K562 (cell line): Measurements from ENCODE around the gene GRAMD1B. TPM values are rescaled to one million over a fixed set of nuclear protein-coding genes. Genes with fewer than 3 reads are reported as not detected.
A peak's percentile ranks its signal among the peaks of the same experiment; 100 is the strongest.

Source experiments
- ATAC-seq: fragments of 200-7000 bp; cut with Tn5 transposase; 3 replicates; pipeline ENCODE4 v1.9.1; 2020; ENCODE audit warnings: moderate library complexity
- BruUV-seq: library from RNA; stranded (reverse); fragments of 400-500 nt; replicated peaks from 2 replicates; lab custom pipeline; 2021; lab: Mats Ljungman, UMichigan
- CTCF ChIA-PET: fragments of 300-600 bp; formaldehyde crosslinking; extraction: SDS; loops from one replicate; lab custom pipeline; 2021; ENCODE audit warnings: low intra/inter-chr PET ratio; lab: Yijun Ruan, JAX
- POLR2A ChIA-PET: fragments of 300-600, 350-650 bp; sonication (Branson Sonifier 250); formaldehyde crosslinking; extraction: SDS; loops from one replicate; lab custom pipeline; 2021; ENCODE audit warnings: antibody characterized with exemption, inconsistent platforms; lab: Yijun Ruan, JAX
- DNase-seq, 4 experiments: peaks; one replicate each; pipeline versions ENCODE4 v3.0.0 to v3.0.0-alpha.2; 2011 to 2018; ENCODE audit warnings: low spot score in 3 of 4, mixed read lengths in 3 of 4; ENCODE audit errors: extremely low read depth in 1 of 4
- FAIRE-seq: peaks from 2 replicates; lab custom pipeline; 2011; peaks lifted over from hg19 to GRCh38; lab: Jason Lieb, UNC
- H2AFZ ChIP-seq: 2 replicates; pipeline ENCODE4 v1.6.0; 2011; ENCODE audit warnings: low read depth, low read length, control low read depth, inconsistent platforms
- H3K27ac ChIP-seq: fragments of 200-600 bp; 3 replicates; pipeline ENCODE4 v1.8.0; 2011; ENCODE audit warnings: low read depth, mild to moderate bottlenecking, control low read depth, inconsistent platforms, low read length, moderate library complexity, mixed read lengths; ENCODE audit errors: extremely low read depth
- H3K27me3 ChIP-seq, 2 experiments: fragments of 300-600 bp in 1 of 2; 2 replicates in 1 of 2; 3 replicates in 1 of 2; pipeline versions ENCODE4 v1.6.0 to v1.8.0; 2011; ENCODE audit warnings: inconsistent platforms in 2 of 2, low read length in 2 of 2, mild to moderate bottlenecking in 1 of 2, mixed read lengths in 1 of 2, moderate library complexity in 1 of 2; ENCODE audit not compliant: control insufficient read depth in 2 of 2, insufficient read depth in 2 of 2
- H3K36me3 ChIP-seq: fragments of 300-600 bp; 3 replicates; pipeline ENCODE4 v1.8.0; 2011; ENCODE audit warnings: mild to moderate bottlenecking, low read length, inconsistent platforms; ENCODE audit not compliant: control insufficient read depth, insufficient read depth
- H3K4me1 ChIP-seq, 2 experiments: fragments of 200-600 bp in 1 of 2; replicated peaks in 1 of 2; 2 replicates in 1 of 2; 3 replicates in 1 of 2; pipeline versions ENCODE4 v1.5.1 to v1.8.0; 2011; ENCODE audit warnings: inconsistent platforms in 2 of 2, low read length in 2 of 2, mild to moderate bottlenecking in 1 of 2, mixed read lengths in 1 of 2, moderate library complexity in 1 of 2; ENCODE audit not compliant: control insufficient read depth in 2 of 2, insufficient read depth in 2 of 2
- H3K4me2 ChIP-seq: 2 replicates; pipeline ENCODE4 v1.6.1; 2011; ENCODE audit warnings: low read length, control low read depth, inconsistent platforms, mixed read lengths; ENCODE audit not compliant: insufficient read depth
- H3K4me3 ChIP-seq: fragments of 200-600 bp; sonication (generic), shearing (Covaris generic); 2 replicates; pipeline ENCODE4 v1.5.1; 2016; ENCODE audit warnings: control low read depth, inconsistent platforms
- H3K79me2 ChIP-seq: fragments of 200-600 bp; 3 replicates; pipeline ENCODE4 v1.8.0; 2011; ENCODE audit warnings: low read length, inconsistent platforms; ENCODE audit not compliant: control insufficient read depth, insufficient read depth
- H3K9ac ChIP-seq, 2 experiments: 2 replicates each; pipeline versions ENCODE4 v1.6.0 to v1.6.1; 2011; ENCODE audit warnings: low read depth in 2 of 2, low read length in 2 of 2, control low read depth in 1 of 2, inconsistent platforms in 1 of 2, mild to moderate bottlenecking in 1 of 2, mixed read lengths in 1 of 2; ENCODE audit not compliant: insufficient read depth in 1 of 2
- H3K9me1 ChIP-seq: one replicate; pipeline ENCODE4 v1.6.0; 2011; ENCODE audit warnings: inconsistent platforms, mild to moderate bottlenecking, low read length, moderate library complexity; ENCODE audit not compliant: control insufficient read depth, insufficient read depth
- H3K9me3 ChIP-seq: replicated peaks from 2 replicates; pipeline ENCODE4 v1.5.1; 2011; ENCODE audit warnings: low read depth, low read length, inconsistent platforms; ENCODE audit not compliant: control insufficient read depth, insufficient read depth
- H4K20me1 ChIP-seq: replicated peaks from 2 replicates; pipeline ENCODE4 v1.6.1; 2011; ENCODE audit warnings: low read length, inconsistent platforms, mixed read lengths; ENCODE audit not compliant: control insufficient read depth, insufficient read depth
- CHD2 ChIP-seq: IDR thresholded peaks from 2 replicates; pipeline ENCODE4 v1.6.1; 2011; ENCODE audit warnings: low read depth, low read length
- CSDE1 ChIP-seq, 2 experiments: fragments of 450-650 bp; IDR thresholded peaks; 2 replicates each; pipeline ENCODE4 v1.6.1; 2016; ENCODE audit warnings: mild to moderate bottlenecking in 1 of 2
- MCM5 ChIP-seq: fragments of 450-650 bp; IDR thresholded peaks from 2 replicates; pipeline ENCODE4 v1.6.1; 2016; ENCODE audit warnings: low read depth
- NONO ChIP-seq, 2 experiments: fragments of 200-400 bp in 1 of 2; fragments of 450-650 bp in 1 of 2; formaldehyde crosslinking in 1 of 2; IDR thresholded peaks; 2 replicates each; pipeline ENCODE4 v1.6.1; 2017; ENCODE audit warnings: low read depth in 2 of 2, mild to moderate bottlenecking in 2 of 2, moderate library complexity in 2 of 2, low read length in 1 of 2
- ZNF134 ChIP-seq: fragments of 250-450 bp; sonication (Bioruptor Pico); conservative IDR thresholded peaks from 2 replicates; pipeline ENCODE4 v1.4.0; 2020
- ZNF316 ChIP-seq: fragments of 450-650 bp; IDR thresholded peaks from 2 replicates; pipeline ENCODE4 v1.6.1; 2016
- ZNF75A ChIP-seq: fragments of 450-650 bp; formaldehyde crosslinking; IDR thresholded peaks from 2 replicates; pipeline ENCODE4 v1.4.0; 2020; ENCODE audit warnings: mild to moderate bottlenecking
- WGBS: fragments of 100-300 bp; shearing (Covaris generic); methylation state at CpG from one replicate; pipeline ENCODE4 v1.1.6; 2016; ENCODE audit warnings: low coverage, mixed read lengths; ENCODE audit not compliant: insufficient coverage; ENCODE audit errors: missing lambda C conversion rate; 5-methylcytosine and 5-hydroxymethylcytosine counted together
- in situ Hi-C: fragments of 300-500 bp; cut with MboI; formaldehyde crosslinking; loops from 4 replicates; pipeline ENCODE4 v1.15.0; 2018; ENCODE audit warnings: inconsistent platforms, mixed read lengths
- intact Hi-C: fragments of 100-400 bp; cut with micrococcal nuclease; formaldehyde crosslinking; loops from 2 replicates; pipeline ENCODE4 v1.14.2; 2022
- polyA plus RNA-seq, 8 experiments: library from polyadenylated mRNA; depleted of rRNA in 4 of 8; stranded (reverse) in 5 of 8; unstranded in 3 of 8; fragments of >200 nt; fragmentation: Nextera tagmentation in 2 of 8; fragmentation: Illumina TruSeq in 1 of 8; extraction: Ambion mirVana in 2 of 8; extraction: Trizol in 1 of 8; gene quantifications; 2 replicates each; pipeline versions ENCODE4 v1.2.1 to v1.2.3, GENCODE V29; 2011 to 2014; ENCODE audit warnings: inconsistent platforms in 1 of 8, missing spikeins in 1 of 8
- total RNA-seq, 7 experiments: library from RNA; depleted of rRNA in 6 of 7; stranded (reverse); fragments of >200 nt in 6 of 7; fragmentation: Illumina TruSeq in 2 of 7; extraction: Trizol in 2 of 7; gene quantifications; 2 replicates each; pipeline versions ENCODE4 v1.2.1 to v1.2.3, GENCODE V29; 2011 to 2021; ENCODE audit warnings: low replicate concordance in 1 of 7
- TF ChIP-seq, protein P1 (sequence below): fragments of 450-650 bp; IDR thresholded peaks from 2 replicates; pipeline ENCODE4 v1.6.1; 2017; ENCODE audit warnings: mild to moderate bottlenecking, moderate library complexity
- TF ChIP-seq, protein P2 (sequence below): fragments of 250-450 bp; sonication (Bioruptor Pico); IDR thresholded peaks from 2 replicates; pipeline ENCODE4 v1.5.0; 2021
- TF ChIP-seq, protein P3 (sequence below): sonication (generic); formaldehyde crosslinking; IDR thresholded peaks from 2 replicates; pipeline ENCODE4 v1.8.1; 2023; ENCODE audit warnings: mild to moderate bottlenecking, missing genetic modification reagents
- TF ChIP-seq, protein P4 (sequence below): fragments of 450-650 bp; formaldehyde crosslinking; IDR thresholded peaks from 2 replicates; pipeline ENCODE4 v1.4.0; 2020; ENCODE audit warnings: mild to moderate bottlenecking, mixed read lengths
- TF ChIP-seq, protein P5 (sequence below): sonication (generic); formaldehyde crosslinking; IDR thresholded peaks from 2 replicates; pipeline ENCODE4 v1.5.0; 2020; ENCODE audit warnings: missing genetic modification reagents
- TF ChIP-seq, protein P6 (sequence below): fragments of 150-350 bp; conservative IDR thresholded peaks from 2 replicates; pipeline ENCODE4 v1.6.1; 2014; ENCODE audit warnings: low read length
- TF ChIP-seq, protein P7 (sequence below): sonication (generic); formaldehyde crosslinking; IDR thresholded peaks from 2 replicates; pipeline ENCODE4 v1.9.0; 2022; ENCODE audit warnings: mild to moderate bottlenecking, missing genetic modification reagents

Gene GRAMD1B
- total and polyA plus RNA-seq, 9 of the 15 experiments (the other 6 are each of a cell fraction or from before 2014, with no cell fraction given), result 0.31 TPM; not detected in 8

DNA sequence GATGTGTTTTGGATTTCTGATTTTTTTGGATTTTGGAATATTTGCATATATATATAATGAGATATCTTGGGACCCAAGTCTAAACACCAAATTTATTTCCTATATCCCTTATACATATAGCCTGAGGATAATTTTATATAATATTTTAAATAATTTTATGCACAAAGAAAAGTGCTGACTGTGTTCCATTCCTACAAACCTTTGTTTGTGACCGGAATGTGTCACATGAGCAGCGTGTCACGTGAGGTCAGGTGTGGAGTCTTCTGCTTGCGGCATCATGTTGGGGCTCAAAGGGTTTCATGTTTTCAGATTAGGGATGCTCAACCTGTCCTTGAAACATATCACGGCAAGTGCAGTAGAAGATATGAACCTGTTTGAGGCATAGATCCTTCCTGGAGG is 158.8 kb downstream of the GRAMD1B start:
- POLR2A ChIA-PET, result no interaction called here
- H4K20me1 ChIP-seq, result 0 out of 2 replicates have a peak, but pooled peaks cover 5% of the 10 kb centered on the region
- no TSS peak for BruUV-seq
- H3K27ac ChIP-seq, result no peak overlapping the region
- H3K79me2 ChIP-seq, result no peaks in the 10 kb centered on the region
- ATAC-seq (no peak), FAIRE-seq (no peak), DNase-seq (no peak)
- no peak overlapping the region for H3K4me3 ChIP-seq
- no peak overlapping the region for H3K9ac ChIP-seq
- H3K27me3 ChIP-seq, result peaks cover 2 to 59% of the 10 kb centered on the region in 2 experiments; a peak in 4 of 5 replicates
- H3K4me1 ChIP-seq, result no peaks in the 10 kb centered on the region
- intact Hi-C loops (no loop called here), in situ Hi-C loops (no loop called here)
- no peaks in the 10 kb centered on the region for H3K9me3 ChIP-seq
- no peaks in the 10 kb centered on the region for H3K9me1 ChIP-seq
- no peak overlapping the region for H3K4me2 ChIP-seq
- H3K36me3 ChIP-seq, result no peaks in the 10 kb centered on the region
- no peak overlapping the region for H2AFZ ChIP-seq
- CTCF ChIA-PET, result no interaction called here
- 0% methylated on average over 5 of the region's 5 CpGs for WGBS
- TF ChIP-seq CHD2, result no peak
- TF ChIP-seq ZNF316, result 0 out of 2 replicates have a peak, but pooled peaks have one; percentile 34
- TF ChIP-seq, protein P1, sequence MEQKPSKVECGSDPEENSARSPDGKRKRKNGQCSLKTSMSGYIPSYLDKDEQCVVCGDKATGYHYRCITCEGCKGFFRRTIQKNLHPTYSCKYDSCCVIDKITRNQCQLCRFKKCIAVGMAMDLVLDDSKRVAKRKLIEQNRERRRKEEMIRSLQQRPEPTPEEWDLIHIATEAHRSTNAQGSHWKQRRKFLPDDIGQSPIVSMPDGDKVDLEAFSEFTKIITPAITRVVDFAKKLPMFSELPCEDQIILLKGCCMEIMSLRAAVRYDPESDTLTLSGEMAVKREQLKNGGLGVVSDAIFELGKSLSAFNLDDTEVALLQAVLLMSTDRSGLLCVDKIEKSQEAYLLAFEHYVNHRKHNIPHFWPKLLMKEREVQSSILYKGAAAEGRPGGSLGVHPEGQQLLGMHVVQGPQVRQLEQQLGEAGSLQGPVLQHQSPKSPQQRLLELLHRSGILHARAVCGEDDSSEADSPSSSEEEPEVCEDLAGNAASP, result no peak
- TF ChIP-seq, protein P2, sequence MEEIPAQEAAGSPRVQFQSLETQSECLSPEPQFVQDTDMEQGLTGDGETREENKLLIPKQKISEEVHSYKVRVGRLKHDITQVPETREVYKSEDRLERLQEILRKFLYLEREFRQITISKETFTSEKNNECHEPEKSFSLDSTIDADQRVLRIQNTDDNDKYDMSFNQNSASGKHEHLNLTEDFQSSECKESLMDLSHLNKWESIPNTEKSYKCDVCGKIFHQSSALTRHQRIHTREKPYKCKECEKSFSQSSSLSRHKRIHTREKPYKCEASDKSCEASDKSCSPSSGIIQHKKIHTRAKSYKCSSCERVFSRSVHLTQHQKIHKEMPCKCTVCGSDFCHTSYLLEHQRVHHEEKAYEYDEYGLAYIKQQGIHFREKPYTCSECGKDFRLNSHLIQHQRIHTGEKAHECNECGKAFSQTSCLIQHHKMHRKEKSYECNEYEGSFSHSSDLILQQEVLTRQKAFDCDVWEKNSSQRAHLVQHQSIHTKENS (CRISPR knock-in tag), result no peak
- TF ChIP-seq, protein P3, sequence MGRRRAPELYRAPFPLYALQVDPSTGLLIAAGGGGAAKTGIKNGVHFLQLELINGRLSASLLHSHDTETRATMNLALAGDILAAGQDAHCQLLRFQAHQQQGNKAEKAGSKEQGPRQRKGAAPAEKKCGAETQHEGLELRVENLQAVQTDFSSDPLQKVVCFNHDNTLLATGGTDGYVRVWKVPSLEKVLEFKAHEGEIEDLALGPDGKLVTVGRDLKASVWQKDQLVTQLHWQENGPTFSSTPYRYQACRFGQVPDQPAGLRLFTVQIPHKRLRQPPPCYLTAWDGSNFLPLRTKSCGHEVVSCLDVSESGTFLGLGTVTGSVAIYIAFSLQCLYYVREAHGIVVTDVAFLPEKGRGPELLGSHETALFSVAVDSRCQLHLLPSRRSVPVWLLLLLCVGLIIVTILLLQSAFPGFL (CRISPR knock-in tag), result no peak
- no peak for TF ChIP-seq MCM5
- TF ChIP-seq ZNF134 (CRISPR knock-in tag), result no peak
- TF ChIP-seq, protein P4, sequence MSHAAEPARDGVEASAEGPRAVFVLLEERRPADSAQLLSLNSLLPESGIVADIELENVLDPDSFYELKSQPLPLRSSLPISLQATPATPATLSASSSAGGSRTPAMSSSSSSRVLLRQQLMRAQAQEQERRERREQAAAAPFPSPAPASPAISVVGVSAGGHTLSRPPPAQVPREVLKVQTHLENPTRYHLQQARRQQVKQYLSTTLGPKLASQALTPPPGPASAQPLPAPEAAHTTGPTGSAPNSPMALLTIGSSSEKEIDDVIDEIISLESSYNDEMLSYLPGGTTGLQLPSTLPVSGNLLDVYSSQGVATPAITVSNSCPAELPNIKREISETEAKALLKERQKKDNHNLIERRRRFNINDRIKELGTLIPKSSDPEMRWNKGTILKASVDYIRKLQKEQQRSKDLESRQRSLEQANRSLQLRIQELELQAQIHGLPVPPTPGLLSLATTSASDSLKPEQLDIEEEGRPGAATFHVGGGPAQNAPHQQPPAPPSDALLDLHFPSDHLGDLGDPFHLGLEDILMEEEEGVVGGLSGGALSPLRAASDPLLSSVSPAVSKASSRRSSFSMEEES (CRISPR knock-in tag), result peak; percentile 15; the same call in 1 of the 2 replicates
- TF ChIP-seq, protein P5, sequence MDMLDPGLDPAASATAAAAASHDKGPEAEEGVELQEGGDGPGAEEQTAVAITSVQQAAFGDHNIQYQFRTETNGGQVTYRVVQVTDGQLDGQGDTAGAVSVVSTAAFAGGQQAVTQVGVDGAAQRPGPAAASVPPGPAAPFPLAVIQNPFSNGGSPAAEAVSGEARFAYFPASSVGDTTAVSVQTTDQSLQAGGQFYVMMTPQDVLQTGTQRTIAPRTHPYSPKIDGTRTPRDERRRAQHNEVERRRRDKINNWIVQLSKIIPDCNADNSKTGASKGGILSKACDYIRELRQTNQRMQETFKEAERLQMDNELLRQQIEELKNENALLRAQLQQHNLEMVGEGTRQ, result peak; percentile 37; the same call in 1 of the 2 replicates
- TF ChIP-seq, protein P6, sequence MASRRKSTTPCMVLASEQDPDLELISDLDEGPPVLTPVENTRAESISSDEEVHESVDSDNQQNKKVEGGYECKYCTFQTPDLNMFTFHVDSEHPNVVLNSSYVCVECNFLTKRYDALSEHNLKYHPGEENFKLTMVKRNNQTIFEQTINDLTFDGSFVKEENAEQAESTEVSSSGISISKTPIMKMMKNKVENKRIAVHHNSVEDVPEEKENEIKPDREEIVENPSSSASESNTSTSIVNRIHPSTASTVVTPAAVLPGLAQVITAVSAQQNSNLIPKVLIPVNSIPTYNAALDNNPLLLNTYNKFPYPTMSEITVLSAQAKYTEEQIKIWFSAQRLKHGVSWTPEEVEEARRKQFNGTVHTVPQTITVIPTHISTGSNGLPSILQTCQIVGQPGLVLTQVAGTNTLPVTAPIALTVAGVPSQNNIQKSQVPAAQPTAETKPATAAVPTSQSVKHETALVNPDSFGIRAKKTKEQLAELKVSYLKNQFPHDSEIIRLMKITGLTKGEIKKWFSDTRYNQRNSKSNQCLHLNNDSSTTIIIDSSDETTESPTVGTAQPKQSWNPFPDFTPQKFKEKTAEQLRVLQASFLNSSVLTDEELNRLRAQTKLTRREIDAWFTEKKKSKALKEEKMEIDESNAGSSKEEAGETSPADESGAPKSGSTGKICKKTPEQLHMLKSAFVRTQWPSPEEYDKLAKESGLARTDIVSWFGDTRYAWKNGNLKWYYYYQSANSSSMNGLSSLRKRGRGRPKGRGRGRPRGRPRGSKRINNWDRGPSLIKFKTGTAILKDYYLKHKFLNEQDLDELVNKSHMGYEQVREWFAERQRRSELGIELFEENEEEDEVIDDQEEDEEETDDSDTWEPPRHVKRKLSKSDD, result no peak
- TF ChIP-seq, protein P7, sequence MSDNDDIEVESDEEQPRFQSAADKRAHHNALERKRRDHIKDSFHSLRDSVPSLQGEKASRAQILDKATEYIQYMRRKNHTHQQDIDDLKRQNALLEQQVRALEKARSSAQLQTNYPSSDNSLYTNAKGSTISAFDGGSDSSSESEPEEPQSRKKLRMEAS, result no peak
- TF ChIP-seq NONO (IDR thresholded peaks at IDR 0.05; ENCODE audit: low read depth in 2 of 2, low read length in 1 of 2), result no peak
- no peak for TF ChIP-seq CSDE1 (IDR thresholded peaks at IDR 0.05)
- TF ChIP-seq ZNF75A (CRISPR knock-in tag), result no peak
